T-cell (primary cell): Measurements from ENCODE around the gene PPP4R4. TPM values are rescaled to one million over a fixed set of nuclear protein-coding genes. Genes with fewer than 3 reads are reported as not detected.
"Not testable (repeated sequence)": the region's sequence is repeated elsewhere in the genome, so short reads cannot be mapped to it uniquely, and the experiment has no call there.

Experiments
- ATAC-seq, 4 experiments: fragments of 200-7000 bp in 3 of 4; fragments of 150-1000 bp in 1 of 4; cut with Tn5 transposase; replicated peaks in 1 of 4; 1 replicate in 3 of 4; 2 replicates in 1 of 4; pipeline ENCODE4 v1.10.0; 2021; ENCODE audit warnings: moderate library complexity in 3 of 4, mild to moderate bottlenecking in 2 of 4, moderate number of reproducible peaks in 1 of 4
- CTCF ChIA-PET, 2 donors: fragments of 300-600 bp; sonication (Branson Sonifier 250); formaldehyde crosslinking; loops; one replicate each; lab custom pipeline; 2022; ENCODE audit warnings: antibody characterized with exemption in 2 of 2; lab: Charles Lee
- POLR2A ChIA-PET, 2 donors: fragments of 300-600 bp; sonication (Branson Sonifier 250); formaldehyde crosslinking; loops; one replicate each; lab custom pipeline; 2022; ENCODE audit warnings: antibody characterized with exemption in 2 of 2; lab: Charles Lee
- DNase-seq, 35 experiments: peaks; one replicate each; pipeline versions ENCODE4 v3.0.0 to v3.0.0-alpha.2; 2013 to 2023
- H3K27ac ChIP-seq: one replicate; pipeline ENCODE4 v1.5.1; 2013; ENCODE audit warnings: low read length
- H3K27me3 ChIP-seq, 2 experiments: replicated peaks in 1 of 2; 1 replicate in 1 of 2; 2 replicates in 1 of 2; pipeline versions ENCODE4 v1.6.1 to v1.7.0; 2013; ENCODE audit warnings: low read length in 1 of 2, mixed read lengths in 1 of 2; ENCODE audit not compliant: control insufficient read depth in 2 of 2, insufficient read depth in 2 of 2; ENCODE audit errors: extremely low read depth in 1 of 2
- H3K36me3 ChIP-seq, 2 donors: 1 replicate in 1 of 2; 2 replicates in 1 of 2; pipeline versions ENCODE4 v1.6.1 to v1.7.0; 2013; ENCODE audit warnings: low read length in 1 of 2; ENCODE audit not compliant: control insufficient read depth in 2 of 2, insufficient read depth in 1 of 2; ENCODE audit errors: extremely low read depth in 1 of 2
- H3K4me1 ChIP-seq, 2 experiments: 1 replicate in 1 of 2; 2 replicates in 1 of 2; pipeline versions ENCODE4 v1.6.1 to v1.7.0; 2013; ENCODE audit warnings: low read length in 2 of 2, mixed read lengths in 1 of 2; ENCODE audit not compliant: insufficient read depth in 2 of 2, control insufficient read depth in 1 of 2; ENCODE audit errors: extremely low read depth in 1 of 2
- H3K4me3 ChIP-seq, 2 donors: 1 replicate in 1 of 2; 2 replicates in 1 of 2; pipeline versions ENCODE4 v1.5.1 to v1.7.0; 2013; ENCODE audit warnings: mild to moderate bottlenecking in 2 of 2, low read length in 1 of 2, moderate library complexity in 1 of 2; ENCODE audit not compliant: control insufficient read depth in 1 of 2; ENCODE audit errors: extremely low read depth in 1 of 2
- H3K9me3 ChIP-seq: 2 replicates; pipeline ENCODE4 v1.7.0; 2013
- H3K27ac Mint-ChIP-seq, 2 donors: one replicate each; pipeline ENCODE4 v1.8.0; 2020 to 2021; ENCODE audit warnings: mild to moderate bottlenecking in 2 of 2, mixed read lengths in 2 of 2
- H3K27me3 Mint-ChIP-seq, 2 donors: one replicate each; pipeline ENCODE4 v1.8.0; 2021 to 2022; ENCODE audit warnings: mixed read lengths in 2 of 2
- H3K36me3 Mint-ChIP-seq: one replicate; pipeline ENCODE4 v1.8.0; 2021; ENCODE audit warnings: mixed read lengths
- H3K4me1 Mint-ChIP-seq, 3 donors: one replicate each; pipeline ENCODE4 v1.8.0; 2020 to 2022; ENCODE audit warnings: mixed read lengths in 3 of 3, mild to moderate bottlenecking in 1 of 3
- H3K4me3 Mint-ChIP-seq, 3 donors: one replicate each; pipeline ENCODE4 v1.8.0; 2020 to 2022; ENCODE audit warnings: mild to moderate bottlenecking in 3 of 3, mixed read lengths in 3 of 3, moderate library complexity in 3 of 3
- H3K9me3 Mint-ChIP-seq, 3 donors: one replicate each; pipeline ENCODE4 v1.8.0; 2020 to 2022; ENCODE audit warnings: mixed read lengths in 3 of 3
- WGBS: methylation state at CpG from one replicate; pipeline ENCODE4 v1.1.5; 2013; ENCODE audit warnings: missing lambda C conversion rate; ENCODE audit not compliant: insufficient coverage; 5-methylcytosine and 5-hydroxymethylcytosine counted together
- total RNA-seq, 35 experiments: library from RNA in 6 of 35; stranded (reverse) in 6 of 35; fragments of 120-200 nt in 1 of 35; gene quantifications; one replicate each; pipeline versions ENCODE4 v1.2.1 to v1.2.4 and lab custom pipeline; 2013 to 2026

Gene PPP4R4
- total RNA-seq, 5 donors from 2014 or later (not counting 1 experiment from before 2014, with no cell fraction given) = 0.41 to 2.5 (median 1.3) TPM

DNA sequence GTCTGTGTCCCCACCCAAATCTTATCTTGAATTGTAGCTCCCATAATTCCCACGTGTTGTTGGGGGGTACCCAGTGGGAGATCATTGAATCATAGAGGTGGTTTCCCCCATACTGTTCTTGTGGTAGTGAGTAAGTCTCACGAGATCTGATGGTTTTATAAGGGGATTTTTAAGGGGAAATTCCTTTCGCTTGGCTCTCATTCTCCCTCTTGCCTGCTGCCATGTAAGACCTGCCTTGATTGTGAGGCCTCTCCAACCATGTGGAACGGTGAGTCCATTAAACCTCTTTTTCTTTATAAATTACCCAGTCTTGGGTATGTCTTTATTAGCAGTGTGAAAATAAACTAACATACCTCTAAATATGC is 122.0 kb downstream of the PPP4R4 start:
- H3K27ac ChIP-seq, H3K4me3 ChIP-seq, H3K36me3 ChIP-seq, ATAC-seq, H3K9me3 ChIP-seq, DNase-seq, H3K27ac Mint-ChIP-seq, POLR2A ChIA-PET, H3K36me3 Mint-ChIP-seq, H3K4me1 ChIP-seq, H3K4me1 Mint-ChIP-seq, H3K4me3 Mint-ChIP-seq, H3K9me3 Mint-ChIP-seq, CTCF ChIA-PET: not testable (repeated sequence)
- WGBS = 17% methylated on average over 1 of the region's 4 CpGs
- H3K27me3 Mint-ChIP-seq = peaks cover 10 to 12% of the 10 kb centered on the region in 2 donors
- H3K27me3 ChIP-seq = peaks cover 0 to 20% of the 10 kb centered on the region in 2 experiments

DNA sequence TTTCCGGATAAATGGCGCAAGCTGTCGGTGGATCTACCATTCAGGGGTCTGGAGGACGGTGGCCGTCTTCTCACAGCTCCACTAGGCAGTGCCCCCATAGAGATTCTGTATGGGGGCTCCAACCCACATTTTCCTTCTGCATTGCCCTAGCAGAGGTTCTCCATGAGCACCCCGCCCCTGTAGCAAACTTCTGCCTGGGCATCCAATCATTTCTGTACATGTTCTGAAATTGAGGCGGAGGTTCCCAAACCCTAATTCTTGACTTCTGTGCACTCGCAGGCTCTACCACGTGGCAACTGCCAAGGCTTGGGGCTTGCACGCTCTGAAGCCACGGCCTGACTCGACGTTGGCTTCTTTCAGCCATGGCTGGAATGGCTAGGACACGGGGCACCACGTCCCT is 124.0 kb downstream of the PPP4R4 start:
- no peak overlapping the region for H3K27ac ChIP-seq
- POLR2A ChIA-PET = no interaction called here
- no peaks in the 10 kb centered on the region for H3K4me1 ChIP-seq
- DNase-seq (no peak), ATAC-seq (no peak)
- no peaks in the 10 kb centered on the region for H3K9me3 Mint-ChIP-seq
- no peak overlapping the region for H3K27ac Mint-ChIP-seq
- 94% methylated on average over 13 of the region's 15 CpGs for WGBS
- peaks cover 10 to 12% of the 10 kb centered on the region in 2 donors for H3K27me3 Mint-ChIP-seq
- H3K4me3 Mint-ChIP-seq = no peak overlapping the region
- no peak overlapping the region for H3K4me3 ChIP-seq
- H3K36me3 Mint-ChIP-seq = no peaks in the 10 kb centered on the region
- H3K27me3 ChIP-seq = peaks cover 0 to 11% of the 10 kb centered on the region in 2 experiments
- H3K4me1 Mint-ChIP-seq = no peaks in the 10 kb centered on the region
- H3K9me3 ChIP-seq = no peaks in the 10 kb centered on the region
- H3K36me3 ChIP-seq = no peaks in the 10 kb centered on the region
- CTCF ChIA-PET = no interaction called here

DNA sequence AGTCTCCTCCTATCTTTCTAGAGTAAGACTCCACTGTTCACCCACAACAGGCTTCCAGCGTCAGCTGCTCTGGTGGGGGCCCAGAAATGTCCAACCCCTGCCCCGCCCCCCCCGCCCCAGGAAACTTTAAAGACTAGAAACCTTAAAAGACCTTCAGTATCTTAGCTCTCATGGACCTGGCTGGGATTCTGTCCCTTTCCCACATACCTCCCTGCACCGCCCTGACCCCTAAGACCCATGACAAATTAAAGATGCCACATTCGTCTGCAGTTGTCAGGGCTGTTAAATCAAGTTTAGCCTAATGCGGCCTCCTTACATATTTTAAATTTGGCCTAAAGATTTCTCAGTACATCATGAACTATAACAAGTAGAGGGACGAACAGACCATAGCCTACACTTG is 129.0 kb downstream of the PPP4R4 start:
- ChIA-PET CTCF (interaction anchor here in 1 of 2 donors (0.6 kb wide), 1 partner anchor 339 kb away, joined by 3 read pairs; no protein-coding TSS in a partner anchor), POLR2A (no interaction called here)
- Histone ChIP-seq H3K9me3 (no peaks in the 10 kb centered on the region), H3K27me3 (peaks cover 0 to 17% of the 10 kb centered on the region in 2 experiments), H3K36me3 (no peaks in the 10 kb centered on the region), H3K27ac (no peak overlapping the region), H3K4me3 (no peak overlapping the region), H3K4me1 (no peaks in the 10 kb centered on the region)
- H3K9me3 Mint-ChIP-seq = peaks cover 7 to 14% (median 10%) of the 10 kb centered on the region in 3 donors
- H3K27me3 Mint-ChIP-seq = peaks cover 5 to 7% of the 10 kb centered on the region in 2 donors
- DNase-seq (no peak), ATAC-seq (no peak)
- H3K36me3 Mint-ChIP-seq = no peaks in the 10 kb centered on the region
- no peaks in the 10 kb centered on the region for H3K4me1 Mint-ChIP-seq
- 86% methylated on average over 4 of the region's 7 CpGs for WGBS
- no peak overlapping the region for H3K4me3 Mint-ChIP-seq
- no peak overlapping the region for H3K27ac Mint-ChIP-seq

DNA sequence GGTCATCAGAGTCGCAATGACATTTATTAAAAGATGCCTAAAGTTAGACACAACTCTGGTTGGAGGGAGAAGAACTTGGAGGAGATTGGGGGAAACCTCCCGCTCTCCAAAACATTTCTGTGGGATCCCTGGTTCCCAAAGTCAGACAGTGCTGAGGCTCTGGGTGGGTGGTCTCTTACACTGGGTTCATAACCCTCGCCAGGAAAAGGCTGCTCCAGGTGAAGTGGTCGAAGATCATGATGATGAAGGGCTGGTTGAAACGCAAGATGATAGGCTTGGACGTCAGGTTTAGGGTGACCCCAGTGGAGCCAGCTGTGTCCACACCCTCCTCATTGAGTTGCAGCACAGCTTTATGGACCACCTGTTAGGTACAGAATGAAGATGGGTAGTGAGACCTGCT is 130.1 kb downstream of the PPP4R4 start:
- DNase-seq = no peak
- Mint-ChIP-seq H3K27me3 (peaks cover 8 to 14% of the 10 kb centered on the region in 2 donors), H3K9me3 (peaks cover 11 to 26% (median 18%) of the 10 kb centered on the region in 3 donors), H3K4me1 (no peaks in the 10 kb centered on the region), H3K4me3 (no peak overlapping the region), H3K36me3 (no peaks in the 10 kb centered on the region), H3K27ac (no peak overlapping the region)
- ATAC-seq = no peak
- WGBS = 80% methylated on average over 1 of the region's 6 CpGs
- Histone ChIP-seq H3K4me1 (no peaks in the 10 kb centered on the region), H3K9me3 (no peaks in the 10 kb centered on the region), H3K4me3 (no peak overlapping the region), H3K27me3 (peaks cover 0 to 14% of the 10 kb centered on the region in 2 experiments), H3K27ac (no peak overlapping the region), H3K36me3 (no peaks in the 10 kb centered on the region)
- ChIA-PET CTCF (no interaction called here), POLR2A (no interaction called here)

DNA sequence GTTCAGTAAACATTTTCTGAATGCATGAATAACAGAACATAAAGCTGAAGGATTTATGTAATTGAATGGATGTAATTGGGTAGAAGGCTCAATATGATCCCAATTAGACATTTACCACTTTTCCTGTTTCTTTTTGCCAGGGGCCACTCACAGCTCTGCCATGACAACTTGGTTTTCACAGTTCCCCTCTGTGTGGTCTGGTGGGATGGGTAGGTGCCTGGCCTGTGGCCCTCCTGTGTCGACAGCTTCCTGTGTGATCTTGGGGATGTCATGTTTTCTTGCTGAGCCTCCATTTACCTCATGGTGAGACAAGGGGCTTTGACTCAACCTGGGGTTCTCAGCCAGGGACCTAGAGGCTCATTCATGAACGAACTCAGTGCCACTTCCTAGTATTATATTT is 131.5 kb downstream of the PPP4R4 start:
- Mint-ChIP-seq H3K27me3 (peaks cover 11 to 13% of the 10 kb centered on the region in 2 donors), H3K4me3 (no peak overlapping the region), H3K4me1 (no peaks in the 10 kb centered on the region), H3K27ac (no peak overlapping the region), H3K9me3 (peaks cover 11 to 26% (median 19%) of the 10 kb centered on the region in 3 donors), H3K36me3 (no peaks in the 10 kb centered on the region)
- CTCF ChIA-PET = no interaction called here
- no peak overlapping the region for H3K27ac ChIP-seq
- WGBS = no CpG with 5 or more reads among the region's 2 CpGs
- POLR2A ChIA-PET = no interaction called here
- no peaks in the 10 kb centered on the region for H3K36me3 ChIP-seq
- no peak for ATAC-seq
- no peak overlapping the region for H3K4me3 ChIP-seq
- no peak for DNase-seq
- H3K9me3 ChIP-seq = no peaks in the 10 kb centered on the region
- H3K4me1 ChIP-seq = no peaks in the 10 kb centered on the region
- H3K27me3 ChIP-seq = peaks cover 0 to 25% of the 10 kb centered on the region in 2 experiments

DNA sequence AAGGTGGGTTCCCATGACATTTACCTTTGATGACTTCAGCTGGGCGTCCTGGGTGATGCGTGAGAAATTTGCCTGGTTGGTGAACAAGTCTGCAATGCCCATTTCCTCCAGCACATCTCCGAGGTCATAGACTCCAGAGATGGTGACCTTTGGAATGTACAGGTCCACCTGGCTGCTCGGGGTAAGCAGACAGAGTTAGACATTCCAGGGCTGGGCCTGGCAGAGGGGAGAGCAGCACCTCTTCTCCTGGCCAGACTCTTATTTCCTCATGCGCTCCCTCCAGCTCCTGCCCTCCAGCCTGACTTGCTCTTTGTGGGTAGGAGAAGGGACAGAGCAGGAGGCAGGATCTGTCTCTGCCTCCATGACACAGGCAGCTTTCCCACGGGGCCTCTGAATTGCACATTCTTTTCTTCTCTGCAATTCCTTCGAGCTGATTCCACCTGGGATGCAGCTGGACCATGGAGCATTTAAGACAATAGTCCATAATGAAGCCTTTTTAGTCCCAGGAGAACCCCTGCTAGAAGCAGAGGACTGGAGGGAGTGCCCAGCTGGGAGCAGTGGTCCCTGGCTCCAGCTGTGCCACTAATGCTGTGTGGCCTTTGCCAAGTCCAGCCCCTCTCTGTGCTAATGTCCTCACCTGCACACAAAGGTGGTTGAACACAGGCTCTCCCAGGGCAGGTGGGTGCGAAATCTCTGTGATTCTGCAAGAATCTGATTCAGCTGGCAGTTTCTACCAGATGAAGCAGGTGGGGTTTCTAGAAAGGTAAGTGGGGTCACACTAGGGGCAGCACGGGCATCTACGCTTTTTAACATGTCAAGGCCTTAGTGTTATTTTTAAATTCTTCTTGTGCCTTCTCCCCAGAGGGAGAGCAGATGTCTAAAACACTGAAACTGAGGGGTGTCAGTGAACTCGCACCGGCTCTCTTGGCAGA is 132.2 kb downstream of the PPP4R4 start:
- no peaks in the 10 kb centered on the region for H3K4me1 Mint-ChIP-seq
- no peaks in the 10 kb centered on the region for H3K36me3 Mint-ChIP-seq
- H3K4me1 ChIP-seq = no peaks in the 10 kb centered on the region
- DNase-seq (no peak), ATAC-seq (no peak)
- peaks cover 0 to 29% of the 10 kb centered on the region in 2 experiments for H3K27me3 ChIP-seq
- no peaks in the 10 kb centered on the region for H3K9me3 ChIP-seq
- peaks cover 11 to 17% of the 10 kb centered on the region in 2 donors for H3K27me3 Mint-ChIP-seq
- no peak overlapping the region for H3K27ac ChIP-seq
- H3K4me3 Mint-ChIP-seq = no peak overlapping the region
- no peak overlapping the region for H3K27ac Mint-ChIP-seq
- H3K4me3 ChIP-seq = no peak overlapping the region
- ChIA-PET CTCF (no interaction called here), POLR2A (no interaction called here)
- H3K9me3 Mint-ChIP-seq = peaks cover 11 to 26% (median 19%) of the 10 kb centered on the region in 3 donors
- no peaks in the 10 kb centered on the region for H3K36me3 ChIP-seq
- WGBS = 70% methylated on average over 11 of the region's 12 CpGs
